Lung (tissue), 12 donors: Measurements from ENCODE around the gene NDUFS4. TPM values are rescaled to one million over a fixed set of nuclear protein-coding genes. Genes with fewer than 3 reads are reported as not detected.

Source experiments
- ATAC-seq: fragments of 200-7000 bp; cut with Tn5 transposase; one replicate; pipeline ENCODE4 v1.9.1; 2020; ENCODE audit warnings: moderate number of reproducible peaks; ENCODE audit not compliant: insufficient read depth, low FRiP score
- DNase-seq, 3 donors: peaks; one replicate each; pipeline ENCODE4 v3.0.0-alpha.2; 2013 to 2017
- H3K27ac ChIP-seq, 2 donors: one replicate each; pipeline ENCODE4 v1.5.1; 2013; ENCODE audit warnings: mild to moderate bottlenecking in 2 of 2, moderate library complexity in 2 of 2, control low read depth in 1 of 2, inconsistent platforms in 1 of 2, low read depth in 1 of 2, low read length in 1 of 2
- H3K27me3 ChIP-seq, 3 donors: one replicate each; pipeline ENCODE4 v1.5.1; 2013; ENCODE audit warnings: low read length in 2 of 3; ENCODE audit not compliant: control insufficient read depth in 3 of 3, insufficient read depth in 3 of 3
- H3K36me3 ChIP-seq, 4 donors: one replicate each; pipeline ENCODE4 v1.5.1; 2013; ENCODE audit warnings: low read length in 4 of 4, mild to moderate bottlenecking in 1 of 4, moderate library complexity in 1 of 4; ENCODE audit not compliant: control insufficient read depth in 4 of 4, insufficient read depth in 4 of 4
- H3K4me1 ChIP-seq, 5 donors: one replicate each; pipeline ENCODE4 v1.5.1; 2013; ENCODE audit warnings: low read length in 5 of 5, mild to moderate bottlenecking in 2 of 5, moderate library complexity in 1 of 5; ENCODE audit not compliant: control insufficient read depth in 5 of 5, insufficient read depth in 5 of 5
- H3K4me3 ChIP-seq: one replicate; pipeline ENCODE4 v1.5.1; 2013; ENCODE audit warnings: mild to moderate bottlenecking, control low read depth, moderate library complexity
- H3K9ac ChIP-seq, 2 donors: one replicate each; pipeline ENCODE4 v1.5.1; 2013; ENCODE audit warnings: low read length in 2 of 2, control low read depth in 1 of 2; ENCODE audit not compliant: insufficient read depth in 1 of 2
- H3K9me3 ChIP-seq, 4 donors: one replicate each; pipeline ENCODE4 v1.5.1; 2013; ENCODE audit warnings: low read length in 3 of 4, mild to moderate bottlenecking in 1 of 4, moderate library complexity in 1 of 4; ENCODE audit not compliant: control insufficient read depth in 4 of 4, insufficient read depth in 3 of 4
- CTCF ChIP-seq: IDR thresholded peaks from 2 replicates; pipeline ENCODE4 v1.5.1; 2012; ENCODE audit warnings: mild to moderate bottlenecking; ENCODE audit errors: control extremely low read depth, extremely low read depth
- WGBS, 2 donors: extraction: QIAGEN DNeasy Blood & Tissue Kit; methylation state at CpG; one replicate each; pipeline ENCODE4 v1.1.7; 2013; 5-methylcytosine and 5-hydroxymethylcytosine counted together
- polyA plus RNA-seq, 2 donors: library from polyadenylated mRNA; stranded (reverse); fragments of 200-250 nt; gene quantifications; one replicate each; pipeline ENCODE4 v1.2.1, GENCODE V29; 2013
- total RNA-seq, 2 donors: library from RNA; depleted of rRNA in 1 of 2; stranded (reverse); fragments of >200 nt in 1 of 2; gene quantifications; one replicate each; pipeline ENCODE4 v1.2.1, GENCODE V29; 2014 to 2021
- donor health status: control.
- donor health status: control.
- donor health status: Bipolar disorder and iron deficiency.
- donor health status: healthy.
- donor health status: DM: yes; HTN: yes; CAD: no.

Gene NDUFS4
- total and polyA plus RNA-seq, 4 donors: 45.7 to 96.1 (median 61.8) TPM

GRCh38 chr5:53580547-53580946, 20.1 kb downstream of the NDUFS4 start:
- no peak for TF ChIP-seq CTCF
- DNase-seq (no peak), ATAC-seq (no peak)
- WGBS, 2 donors: 93 to 97% methylated on average over 7 of the region's 7 CpGs
- Histone ChIP-seq H3K4me1 (peaks cover 0 to 19% (median 0%) of the 10 kb centered on the region in 5 donors), H3K27me3 (no peaks in the 10 kb centered on the region), H3K27ac (no peak overlapping the region), H3K4me3 (no peak overlapping the region), H3K9me3 (no peaks in the 10 kb centered on the region), H3K36me3 (no peaks in the 10 kb centered on the region), H3K9ac (no peak overlapping the region)

GRCh38 chr5:53582225-53582624, 21.8 kb downstream of the NDUFS4 start:
- H3K4me3 ChIP-seq: no peak overlapping the region
- H3K36me3 ChIP-seq: no peaks in the 10 kb centered on the region
- 82 to 91% methylated on average over 4 of the region's 4 CpGs for WGBS, 2 donors
- H3K9ac ChIP-seq: no peak overlapping the region
- ATAC-seq (no peak), DNase-seq (no peak)
- no peak overlapping the region for H3K27ac ChIP-seq
- H3K4me1 ChIP-seq: peaks cover 0 to 12% (median 0%) of the 10 kb centered on the region in 5 donors
- H3K27me3 ChIP-seq: no peaks in the 10 kb centered on the region
- TF ChIP-seq CTCF: no peak
- H3K9me3 ChIP-seq: no peaks in the 10 kb centered on the region

GRCh38 chr5:53590759-53591158, 30.3 kb downstream of the NDUFS4 start:
- WGBS, 2 donors: 94 to 98% methylated on average over 1 of the region's 1 CpG
- no peak overlapping the region for H3K27ac ChIP-seq
- H3K27me3 ChIP-seq: no peaks in the 10 kb centered on the region
- DNase-seq: no peak
- no peak for ATAC-seq
- no peak for TF ChIP-seq CTCF
- H3K4me1 ChIP-seq: peaks cover 0 to 12% (median 0%) of the 10 kb centered on the region in 5 donors
- H3K9me3 ChIP-seq: no peaks in the 10 kb centered on the region
- no peak overlapping the region for H3K9ac ChIP-seq
- no peak overlapping the region for H3K4me3 ChIP-seq
- no peaks in the 10 kb centered on the region for H3K36me3 ChIP-seq

- 98 to 100% methylated on average over 1 of the region's 1 CpG for WGBS, 2 donors
- TF ChIP-seq CTCF: no peak
- no peaks in the 10 kb centered on the region for H3K36me3 ChIP-seq
- ATAC-seq (no peak), DNase-seq (no peak)
- H3K27ac ChIP-seq: no peak overlapping the region
- peaks cover 0 to 9% (median 0%) of the 10 kb centered on the region in 5 donors for H3K4me1 ChIP-seq
- H3K4me3 ChIP-seq: no peak overlapping the region
- no peak overlapping the region for H3K9ac ChIP-seq
- H3K27me3 ChIP-seq: no peaks in the 10 kb centered on the region
- no peaks in the 10 kb centered on the region for H3K9me3 ChIP-seq
These were observed 34.0 kb downstream of the NDUFS4 start for GRCh38 chr5:53594419-53594818.
